GM15510 (cell line): Measurements from ENCODE around the gene BLOC1S2.

ENCODE experiments used
- POLR2A ChIP-seq: IDR thresholded peaks from 3 replicates; pipeline ENCODE4 v1.6.1; 2011; ENCODE audit warnings: borderline replicate concordance; ENCODE audit not compliant: insufficient read length; ENCODE audit errors: extremely low read depth

Gene BLOC1S2

GRCh38 chr10:100286051-100287033 lies at the start of gene BLOC1S2:
BLOC1S2 (minus strand) TSS chr10:100286680; CDS start chr10:100286659, 21 bp downstream.
- peak; percentile 95 for TF ChIP-seq POLR2A

GRCh38 chr10:100334762-100335161 lies 48.3 kb upstream of the BLOC1S2 start:
- TF ChIP-seq POLR2A, result no peak

- TF ChIP-seq POLR2A, result no peak
Observed at GRCh38 chr10:100333661-100334440, 47.4 kb upstream of the BLOC1S2 start.

GRCh38 chr10:100333106-100333505 lies 46.6 kb upstream of the BLOC1S2 start:
- TF ChIP-seq POLR2A, result no peak

- TF ChIP-seq POLR2A, result no peak
Observed at GRCh38 chr10:100330079-100330478, 43.6 kb upstream of the BLOC1S2 start, which contains the start of gene PKD2L1. PKD2L1 (minus strand) TSS chr10:100330228; CDS start chr10:100330103, 125 bp downstream.

- TF ChIP-seq POLR2A, result no peak
Observed at GRCh38 chr10:100328198-100328597, 41.7 kb upstream of the BLOC1S2 start.

GRCh38 chr10:100327718-100328009 lies 41.2 kb upstream of the BLOC1S2 start:
- no peak for TF ChIP-seq POLR2A

GRCh38 chr10:100327007-100327717 lies 40.7 kb upstream of the BLOC1S2 start:
- TF ChIP-seq POLR2A, result peak; percentile 23

GRCh38 chr10:100325158-100325557 lies 38.7 kb upstream of the BLOC1S2 start:
- no peak for TF ChIP-seq POLR2A

- TF ChIP-seq POLR2A, result no peak
Observed at GRCh38 chr10:100319707-100320402, 33.4 kb upstream of the BLOC1S2 start.

GRCh38 chr10:100318207-100318606 lies 31.7 kb upstream of the BLOC1S2 start:
- no peak for TF ChIP-seq POLR2A

GRCh38 chr10:100315615-100316014 lies 29.1 kb upstream of the BLOC1S2 start:
- no peak for TF ChIP-seq POLR2A

GRCh38 chr10:100311298-100311697 lies 24.8 kb upstream of the BLOC1S2 start:
- TF ChIP-seq POLR2A, result no peak

- TF ChIP-seq POLR2A, result no peak
Observed at GRCh38 chr10:100307684-100308083, 21.2 kb upstream of the BLOC1S2 start.
